WERI-Rb-1 (cell line): ENCODE results near the gene JHY.
A peak's percentile ranks its signal among the peaks of the same experiment; 100 is the strongest.

ENCODE experiments used
- DNase-seq: peaks from one replicate; pipeline ENCODE4 v3.0.0-alpha.2; 2020
- H3K27ac ChIP-seq: fragments of 250-450 bp; sonication (Bioruptor Pico); 2 replicates; pipeline ENCODE4 v1.5.1; 2020; ENCODE audit warnings: mild to moderate bottlenecking, moderate library complexity
- H3K27me3 ChIP-seq: fragments of 250-450 bp; sonication (Bioruptor Pico); 2 replicates; pipeline ENCODE4 v1.5.1; 2021; ENCODE audit warnings: mild to moderate bottlenecking, low read depth, moderate library complexity; ENCODE audit not compliant: insufficient read depth, severe bottlenecking
- H3K36me3 ChIP-seq: fragments of 250-450 bp; sonication (Bioruptor Pico); 2 replicates; pipeline ENCODE4 v1.5.1; 2020; ENCODE audit warnings: mild to moderate bottlenecking, moderate library complexity
- H3K4me3 ChIP-seq: 2 replicates; pipeline ENCODE4 v1.5.1; 2011; ENCODE audit warnings: low read depth, mild to moderate bottlenecking, control low read depth, low read length
- H3K9me3 ChIP-seq: fragments of 250-450 bp; sonication (Bioruptor Pico); 2 replicates; pipeline ENCODE4 v1.5.1; 2021; ENCODE audit warnings: mild to moderate bottlenecking, moderate library complexity; ENCODE audit not compliant: severe bottlenecking
- TF ChIP-seq, protein P1 (sequence below): IDR thresholded peaks from 2 replicates; pipeline ENCODE4 v1.5.1; 2011; ENCODE audit warnings: low read depth, mild to moderate bottlenecking, control low read depth, inconsistent platforms, low read length

Gene JHY

GRCh38 chr11:122976061-122976733 is 93.6 kb downstream of the JHY start:
- H3K9me3 ChIP-seq = no peaks in the 10 kb centered on the region
- H3K27me3 ChIP-seq = peaks cover 3% of the 10 kb centered on the region
- DNase-seq = no peak
- TF ChIP-seq, protein P1, sequence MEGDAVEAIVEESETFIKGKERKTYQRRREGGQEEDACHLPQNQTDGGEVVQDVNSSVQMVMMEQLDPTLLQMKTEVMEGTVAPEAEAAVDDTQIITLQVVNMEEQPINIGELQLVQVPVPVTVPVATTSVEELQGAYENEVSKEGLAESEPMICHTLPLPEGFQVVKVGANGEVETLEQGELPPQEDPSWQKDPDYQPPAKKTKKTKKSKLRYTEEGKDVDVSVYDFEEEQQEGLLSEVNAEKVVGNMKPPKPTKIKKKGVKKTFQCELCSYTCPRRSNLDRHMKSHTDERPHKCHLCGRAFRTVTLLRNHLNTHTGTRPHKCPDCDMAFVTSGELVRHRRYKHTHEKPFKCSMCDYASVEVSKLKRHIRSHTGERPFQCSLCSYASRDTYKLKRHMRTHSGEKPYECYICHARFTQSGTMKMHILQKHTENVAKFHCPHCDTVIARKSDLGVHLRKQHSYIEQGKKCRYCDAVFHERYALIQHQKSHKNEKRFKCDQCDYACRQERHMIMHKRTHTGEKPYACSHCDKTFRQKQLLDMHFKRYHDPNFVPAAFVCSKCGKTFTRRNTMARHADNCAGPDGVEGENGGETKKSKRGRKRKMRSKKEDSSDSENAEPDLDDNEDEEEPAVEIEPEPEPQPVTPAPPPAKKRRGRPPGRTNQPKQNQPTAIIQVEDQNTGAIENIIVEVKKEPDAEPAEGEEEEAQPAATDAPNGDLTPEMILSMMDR = no peak
- H3K27ac ChIP-seq = no peak overlapping the region
- H3K36me3 ChIP-seq = no peaks in the 10 kb centered on the region
- H3K4me3 ChIP-seq = peak overlapping the region; percentile 49

DNA sequence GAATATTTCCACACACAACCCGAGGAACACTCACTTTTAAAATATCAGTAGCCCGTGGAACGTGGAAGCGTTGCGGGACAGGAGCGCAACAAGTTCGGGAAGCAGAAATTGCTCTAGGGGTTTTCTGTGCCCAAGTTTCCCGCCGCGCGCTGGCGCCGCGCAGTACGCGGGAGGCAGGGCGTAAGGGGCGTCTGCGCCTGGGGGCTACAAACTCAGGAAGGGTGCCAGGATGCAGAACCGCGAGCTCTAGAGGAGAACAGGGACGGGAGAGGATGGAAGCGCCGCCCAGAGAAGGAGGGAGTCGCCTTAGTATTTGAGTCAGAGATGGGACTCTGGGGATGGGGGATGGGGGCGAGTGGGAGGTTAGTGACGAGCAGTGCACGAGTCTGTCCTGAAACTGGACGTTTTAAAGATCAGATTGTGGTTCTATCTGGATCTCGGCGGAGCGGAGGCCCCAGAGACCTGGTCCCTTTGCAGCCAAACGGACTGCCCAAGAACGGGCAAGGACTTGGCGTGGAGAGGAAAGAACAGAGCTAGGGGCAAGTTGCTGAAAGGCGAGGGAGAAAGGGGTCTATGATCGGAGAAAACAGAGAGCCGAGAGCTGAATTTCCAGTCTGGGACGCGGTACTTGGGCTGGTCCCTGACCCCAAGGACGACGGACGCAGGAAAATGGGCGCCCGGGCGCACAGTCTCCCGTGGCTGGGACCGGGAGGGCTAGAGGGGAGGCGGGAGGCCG is 94.3 kb downstream of the JHY start:
- no peaks in the 10 kb centered on the region for H3K9me3 ChIP-seq
- TF ChIP-seq, protein P1 = no peak
- peak; percentile 39 for DNase-seq
- peak overlapping the region; percentile 49 for H3K4me3 ChIP-seq
- H3K36me3 ChIP-seq = no peaks in the 10 kb centered on the region
- peaks cover 3% of the 10 kb centered on the region for H3K27me3 ChIP-seq
- no peak overlapping the region for H3K27ac ChIP-seq

- Histone ChIP-seq H3K27ac (no peak overlapping the region), H3K4me3 (no peak overlapping the region), H3K36me3 (no peaks in the 10 kb centered on the region), H3K9me3 (no peaks in the 10 kb centered on the region), H3K27me3 (peaks cover 3% of the 10 kb centered on the region)
- no peak for DNase-seq
- TF ChIP-seq, protein P1 = no peak
Observed at GRCh38 chr11:122977470-122978298, 95.1 kb downstream of the JHY start.

DNA sequence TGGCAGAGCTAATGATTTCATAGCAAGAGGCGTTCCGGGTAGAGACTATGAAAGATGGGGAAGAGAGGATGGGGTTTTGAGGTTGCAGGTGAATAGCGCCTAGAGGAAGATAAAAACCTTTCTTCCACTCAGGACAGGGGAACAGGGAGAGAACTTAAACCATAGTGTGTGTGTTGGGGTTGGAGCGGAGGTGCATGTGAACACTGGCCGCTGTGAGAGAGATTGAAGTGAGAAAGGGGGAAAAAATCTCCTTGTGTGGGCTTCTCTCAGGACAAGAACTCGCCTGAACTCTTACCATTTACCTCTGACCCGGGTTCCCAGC is 95.7 kb downstream of the JHY start:
- Histone ChIP-seq H3K27me3 (peaks cover 3% of the 10 kb centered on the region), H3K4me3 (no peak overlapping the region), H3K27ac (no peak overlapping the region), H3K36me3 (no peaks in the 10 kb centered on the region), H3K9me3 (no peaks in the 10 kb centered on the region)
- no peak for DNase-seq
- TF ChIP-seq, protein P1 = no peak

DNA sequence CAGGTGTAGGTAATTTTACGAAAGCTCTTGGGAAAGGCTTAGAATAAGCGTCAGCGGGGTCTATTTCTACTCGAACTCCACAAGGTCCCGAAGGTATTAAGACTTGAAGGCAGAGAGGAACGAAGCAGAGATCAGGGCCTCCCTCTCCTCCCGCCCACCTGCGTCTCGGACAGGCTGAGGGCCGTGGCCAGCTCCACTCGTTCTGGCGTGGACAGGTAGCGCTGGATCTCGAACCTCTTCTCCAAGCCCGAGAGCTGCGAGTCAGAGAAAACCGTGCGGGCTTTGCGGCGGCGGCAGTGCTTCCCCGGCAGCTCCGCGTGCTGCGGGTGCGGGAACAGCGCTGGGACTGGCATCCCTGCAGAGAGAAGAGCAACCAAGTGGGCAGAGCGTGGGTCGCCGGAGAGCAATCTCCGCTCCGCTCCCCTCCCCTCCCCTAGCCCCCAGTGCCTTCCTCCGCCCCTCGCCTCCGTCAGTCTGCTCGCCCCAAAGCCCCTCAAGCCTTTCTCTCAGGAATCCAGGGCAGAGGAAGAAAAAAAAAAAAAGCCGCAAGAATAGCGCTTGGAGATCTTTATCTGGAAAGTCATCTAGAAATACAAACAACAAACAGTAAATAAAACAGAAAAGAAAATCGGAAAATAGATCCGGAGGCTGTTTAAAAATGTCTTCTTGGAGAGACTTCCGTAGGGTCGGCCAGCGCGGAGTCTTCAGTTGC is 96.7 kb downstream of the JHY start:
- no peak overlapping the region for H3K27ac ChIP-seq
- H3K36me3 ChIP-seq = no peaks in the 10 kb centered on the region
- H3K27me3 ChIP-seq = peaks cover 3% of the 10 kb centered on the region
- H3K4me3 ChIP-seq = no peak overlapping the region
- H3K9me3 ChIP-seq = no peaks in the 10 kb centered on the region
- no peak for DNase-seq
- TF ChIP-seq, protein P1 = no peak
